GM12878 (cell line): ENCODE measurements around the gene BAG1. TPM values are rescaled to one million over a fixed set of nuclear protein-coding genes. Genes with fewer than 3 reads are reported as not detected.

Experiments
- ATAC-seq: fragments of 200-7000 bp; cut with Tn5 transposase; 3 replicates; pipeline ENCODE4 v1.9.1; 2020; ENCODE audit warnings: mild to moderate bottlenecking, moderate library complexity
- BruUV-seq: library from RNA; stranded (reverse); fragments of 400-500 nt; replicated peaks from 2 replicates; lab custom pipeline; 2021; lab: Mats Ljungman, UMichigan
- CTCF ChIA-PET: fragments of 300-600 bp; sonication (Branson Sonifier 250); formaldehyde crosslinking; extraction: SDS; loops from one replicate; lab custom pipeline; 2021; ENCODE audit warnings: inconsistent platforms; lab: Yijun Ruan, JAX
- POLR2A ChIA-PET: fragments of 350-600 bp; formaldehyde crosslinking; extraction: SDS; loops from one replicate; lab custom pipeline; 2021; ENCODE audit warnings: inconsistent platforms; lab: Charles Lee
- RAD21 ChIA-PET: fragments of 300-600 bp; sonication (Branson Sonifier 250); formaldehyde crosslinking; loops from one replicate; lab custom pipeline; 2023; ENCODE audit warnings: antibody characterized with exemption; ENCODE audit not compliant: unreplicated experiment; lab: Charles Lee
- SMC1A ChIA-PET: fragments of 300-600 bp; sonication (Branson Sonifier 250); formaldehyde crosslinking; loops from one replicate; lab custom pipeline; 2023; ENCODE audit not compliant: unreplicated experiment, uncharacterized antibody; lab: Charles Lee
- DNase-seq: peaks from one replicate; pipeline ENCODE4 v3.0.0-alpha.2; 2011; ENCODE audit warnings: low read depth, low spot score
- FAIRE-seq: peaks from 3 replicates; lab custom pipeline; 2011; peaks lifted over from hg19 to GRCh38; lab: Jason Lieb, UNC
- H2AFZ ChIP-seq: 2 replicates; pipeline ENCODE4 v1.6.0; 2011; ENCODE audit warnings: low read depth, low read length, control low read depth; ENCODE audit not compliant: control insufficient read depth
- H3K27ac ChIP-seq: 2 replicates; pipeline ENCODE4 v1.5.1; 2011; ENCODE audit warnings: control low read depth; ENCODE audit not compliant: control insufficient read depth, insufficient read depth
- H3K27me3 ChIP-seq, 2 experiments: replicated peaks in 1 of 2; 2 replicates each; pipeline versions ENCODE4 v1.6.0 to v1.6.1; 2011; ENCODE audit warnings: low read length in 1 of 2; ENCODE audit not compliant: control insufficient read depth in 2 of 2, insufficient read depth in 2 of 2
- H3K36me3 ChIP-seq, 2 experiments: 2 replicates each; pipeline ENCODE4 v1.5.1; 2011; ENCODE audit warnings: low read length in 1 of 2; ENCODE audit not compliant: control insufficient read depth in 2 of 2, insufficient read depth in 2 of 2
- H3K4me1 ChIP-seq: 2 replicates; pipeline ENCODE4 v1.6.1; 2011; ENCODE audit warnings: mild to moderate bottlenecking, low read length, moderate library complexity, mixed read lengths; ENCODE audit not compliant: control insufficient read depth, insufficient read depth
- H3K4me2 ChIP-seq: 2 replicates; pipeline ENCODE4 v1.6.0; 2011; ENCODE audit warnings: control low read depth; ENCODE audit not compliant: control insufficient read depth, insufficient read depth
- H3K4me3 ChIP-seq: fragments of 200-600 bp; sonication (generic); 2 replicates; pipeline ENCODE4 v1.5.1; 2016
- H3K79me2 ChIP-seq: 2 replicates; pipeline ENCODE4 v1.6.0; 2011; ENCODE audit warnings: low read length; ENCODE audit not compliant: control insufficient read depth, insufficient read depth
- H3K9ac ChIP-seq: 2 replicates; pipeline ENCODE4 v1.8.0; 2011; ENCODE audit warnings: low read length, control low read depth, mixed read lengths; ENCODE audit not compliant: control insufficient read depth, insufficient read depth
- H3K9me3 ChIP-seq: replicated peaks from 3 replicates; pipeline ENCODE4 v1.5.1; 2011; ENCODE audit warnings: mild to moderate bottlenecking, low read length; ENCODE audit not compliant: control insufficient read depth, insufficient read depth
- H4K20me1 ChIP-seq: 2 replicates; pipeline ENCODE4 v1.6.0; 2011; ENCODE audit not compliant: control insufficient read depth, insufficient read depth
- ASH2L ChIP-seq: fragments of 300-600, 200-600 bp; sonication (generic); IDR thresholded peaks from 2 replicates; pipeline ENCODE4 v1.6.1; 2017; ENCODE audit warnings: low read depth, mild to moderate bottlenecking, borderline replicate concordance
- ATF2 ChIP-seq: IDR thresholded peaks from 2 replicates; pipeline ENCODE4 v1.6.1; 2012; ENCODE audit warnings: low read length, inconsistent platforms
- CTCF ChIP-seq, 3 experiments: IDR thresholded peaks in 2 of 3; conservative IDR thresholded peaks in 1 of 3; 2 replicates each; pipeline ENCODE4 v1.5.1; 2011; ENCODE audit warnings: low read depth in 3 of 3, low read length in 3 of 3, mild to moderate bottlenecking in 3 of 3, control low read depth in 2 of 3, moderate library complexity in 2 of 3, inconsistent platforms in 1 of 3, mixed read lengths in 1 of 3; ENCODE audit not compliant: control insufficient read depth in 2 of 3, insufficient read depth in 1 of 3; ENCODE audit errors: extremely low read depth in 1 of 3
- HCFC1 ChIP-seq: fragments of 150-350 bp; IDR thresholded peaks from 2 replicates; pipeline ENCODE4 v1.6.1; 2014; ENCODE audit warnings: low read length
- MYB ChIP-seq: fragments of 150-350 bp; IDR thresholded peaks from 2 replicates; pipeline ENCODE4 v1.6.1; 2014; ENCODE audit warnings: mild to moderate bottlenecking, low read depth, low read length, borderline replicate concordance
- RAD51 ChIP-seq: fragments of 450-650 bp; IDR thresholded peaks from 2 replicates; pipeline ENCODE4 v1.6.1; 2016; ENCODE audit warnings: moderate library complexity, mild to moderate bottlenecking, inconsistent platforms
- SIN3A ChIP-seq: IDR thresholded peaks from 2 replicates; pipeline ENCODE4 v1.6.1; 2012; ENCODE audit warnings: low read depth, low read length, improper control_type of control experiment
- SMAD5 ChIP-seq: IDR thresholded peaks from 2 replicates; pipeline ENCODE4 v1.6.1; 2016; ENCODE audit warnings: antibody characterized with exemption, low read depth
- TBL1XR1 ChIP-seq: IDR thresholded peaks from 2 replicates; pipeline ENCODE4 v1.6.1; 2012; ENCODE audit warnings: low read depth, low read length, improper control_type of control experiment
- WRNIP1 ChIP-seq: IDR thresholded peaks from 2 replicates; pipeline ENCODE4 v1.6.1; 2011; ENCODE audit warnings: low read depth, low read length, improper control_type of control experiment, borderline replicate concordance
- ZBTB4 ChIP-seq: fragments of 450-650 bp; formaldehyde crosslinking; IDR thresholded peaks from 2 replicates; pipeline ENCODE4 v1.4.0; 2022; ENCODE audit warnings: mild to moderate bottlenecking, moderate library complexity
- ZBTB40 ChIP-seq: fragments of 450-650 bp; IDR thresholded peaks from 2 replicates; pipeline ENCODE4 v1.6.1; 2016; ENCODE audit warnings: mild to moderate bottlenecking, moderate library complexity, borderline replicate concordance
- WGBS: methylation state at CpG from one replicate; pipeline ENCODE4 v1.1.6; 2016; ENCODE audit warnings: low lambda C conversion rate; ENCODE audit not compliant: insufficient replicate concordance, insufficient coverage; ENCODE audit errors: missing lambda C conversion rate; 5-methylcytosine and 5-hydroxymethylcytosine counted together
- in situ Hi-C: fragments of 300-500 bp; cut with MboI; formaldehyde crosslinking; loops from 9 replicates; pipeline ENCODE4 v1.14.3; 2018; ENCODE audit warnings: mixed read lengths
- intact Hi-C: fragments of 100-400 bp; cut with micrococcal nuclease; formaldehyde crosslinking; loops from one replicate; pipeline ENCODE4 v1.14.2; 2022; ENCODE audit not compliant: unreplicated experiment
- polyA plus RNA-seq, 11 experiments: library from polyadenylated mRNA; depleted of rRNA in 4 of 11; unstranded in 6 of 11; stranded (reverse) in 5 of 11; fragments of >200 nt; fragmentation: Nextera tagmentation in 4 of 11; fragmentation: Illumina TruSeq in 1 of 11; extraction: Ambion mirVana in 4 of 11; extraction: Trizol in 1 of 11; gene quantifications; 1 replicate in 1 of 11; 2 replicates in 10 of 11; pipeline versions ENCODE4 v1.2.1 to v1.2.3, GENCODE V29; 2011 to 2016; ENCODE audit warnings: inconsistent platforms in 2 of 11, missing spikeins in 2 of 11, low read depth in 1 of 11
- total RNA-seq, 4 experiments: library from RNA; depleted of rRNA in 3 of 4; stranded (reverse); fragments of >200 nt in 3 of 4; fragmentation: Illumina TruSeq in 1 of 4; extraction: Trizol in 1 of 4; gene quantifications; 2 replicates each; pipeline versions ENCODE4 v1.2.1 to v1.2.3, GENCODE V29; 2013 to 2021

The BAG1 gene
- total and polyA plus RNA-seq, 10 of the 15 experiments (the other 5 are each of a cell fraction or from before 2014, with no cell fraction given): 11.6 to 135 (median 68.9) TPM

- Histone ChIP-seq H3K9me3 (no peaks in the 10 kb centered on the region), H3K4me1 (peaks cover 19% of the 10 kb centered on the region), H3K4me3 (peak overlapping the region; percentile 77), H3K79me2 (peaks cover 57% of the 10 kb centered on the region), H3K27me3 (no peaks in the 10 kb centered on the region), H2AFZ (no peak overlapping the region), H4K20me1 (no peaks in the 10 kb centered on the region), H3K27ac (peak overlapping the region; percentile 100), H3K36me3 (peaks cover 0 to 15% of the 10 kb centered on the region in 2 experiments; a peak in 1 of 4 replicates), H3K4me2 (peak overlapping the region; percentile 60), H3K9ac (peak overlapping the region; percentile 99)
- 33% methylated on average over 7 of the region's 7 CpGs for WGBS
- DNase-seq (no peak), ATAC-seq (peak; percentile 29), FAIRE-seq (no peak)
- POLR2A ChIA-PET: interaction anchor here (1.2 kb wide), 1 partner anchor 8 kb away, joined by 4 read pairs; no protein-coding TSS in a partner anchor
- RAD21 ChIA-PET: no interaction called here
- intact Hi-C loops (loop anchor here (10.0 kb wide), 1 partner anchor 126 kb away; the partner anchor contains the start of gene B4GALT1), in situ Hi-C loops (no loop called here)
- SMC1A ChIA-PET: interaction anchor here (0.6 to 1.0 kb wide), 2 partner anchors 157 to 162 kb away, joined by 3 read pairs; no protein-coding TSS in a partner anchor
- CTCF ChIA-PET: interaction anchor here (0.7 to 1.4 kb wide), 3 partner anchors 42 to 84 kb away, joined by 3 to 7 read pairs (median 3); no protein-coding TSS in a partner anchor
- BruUV-seq: no TSS peak
- TF ChIP-seq MYB: no peak
- no peak for TF ChIP-seq RAD51
- no peak for TF ChIP-seq TBL1XR1
- no peak for TF ChIP-seq HCFC1
- no peak for TF ChIP-seq SMAD5
- TF ChIP-seq SIN3A: no peak
- TF ChIP-seq WRNIP1: 0 out of 2 replicates have a peak, but pooled peaks have one; percentile 35
- no peak for TF ChIP-seq ATF2
- TF ChIP-seq CTCF (IDR thresholded peaks at IDR 0.05 in 2 of 3, conservative IDR thresholded peaks at IDR 0.05 in 1 of 3; ENCODE audit: control insufficient read depth in 2 of 3, extremely low read depth in 1 of 3, insufficient read depth in 1 of 3, low read depth in 3 of 3, low read length in 3 of 3): 0 out of 6 replicates have a peak, but pooled peaks of 1 of the 3 experiments have one; percentile 0
- no peak for TF ChIP-seq ZBTB4 (CRISPR knock-in tag)
- no peak for TF ChIP-seq ZBTB40
- no peak for TF ChIP-seq ASH2L
Observed at GRCh38 chr9:33291031-33291397, 26.5 kb upstream of the BAG1 start.
